SK-N-SH treated with all-trans-retinoic acid at 6 μM for 48 hours (cell line): Measurements from ENCODE around the gene PPP1R16B.

Experiments used
- ATAC-seq: fragments of 200-7000 bp; cut with Tn5 transposase; 3 replicates; pipeline ENCODE4 v1.9.1; 2020; ENCODE audit warnings: mild to moderate bottlenecking, moderate library complexity
- ARNTL ChIP-seq: fragments of 450-650 bp; formaldehyde crosslinking; IDR thresholded peaks from 2 replicates; pipeline ENCODE4 v1.5.0; 2020; ENCODE audit warnings: low read depth, mild to moderate bottlenecking, moderate library complexity, borderline replicate concordance
- BACH2 ChIP-seq: fragments of 250-450 bp; sonication (Bioruptor Pico); IDR thresholded peaks from 2 replicates; pipeline ENCODE4 v1.9.0; 2021; ENCODE audit warnings: mild to moderate bottlenecking, borderline replicate concordance
- CSDC2 ChIP-seq: fragments of 250-450 bp; sonication (Bioruptor Pico); IDR thresholded peaks from 2 replicates; pipeline ENCODE4 v1.5.0; 2020; ENCODE audit warnings: mild to moderate bottlenecking, moderate library complexity
- GLIS3 ChIP-seq: fragments of 250-450 bp; sonication (Bioruptor Pico); IDR thresholded peaks from 2 replicates; pipeline ENCODE4 v1.5.0; 2020; ENCODE audit warnings: mild to moderate bottlenecking, moderate library complexity
- ISL1 ChIP-seq: fragments of 250-450 bp; sonication (Bioruptor Pico); IDR thresholded peaks from 2 replicates; pipeline ENCODE4 v2.1.2; 2022; ENCODE audit warnings: mild to moderate bottlenecking, moderate library complexity
- OSR1 ChIP-seq: fragments of 250-450 bp; sonication (Bioruptor Pico); IDR thresholded peaks from 2 replicates; pipeline ENCODE4 v1.8.0; 2022; ENCODE audit warnings: moderate library complexity, mild to moderate bottlenecking, inconsistent platforms
- RARB ChIP-seq: fragments of 250-450 bp; sonication (Bioruptor Pico); IDR thresholded peaks from 2 replicates; pipeline ENCODE4 v1.8.0; 2021; ENCODE audit warnings: mild to moderate bottlenecking, moderate library complexity
- SNAI2 ChIP-seq: fragments of 250-450 bp; sonication (Bioruptor Pico); IDR thresholded peaks from 2 replicates; pipeline ENCODE4 v1.5.0; 2020; ENCODE audit warnings: mild to moderate bottlenecking, moderate library complexity
- TCF4 ChIP-seq: fragments of 250-450 bp; sonication (Bioruptor Pico); IDR thresholded peaks from 2 replicates; pipeline ENCODE4 v1.8.0; 2021; ENCODE audit warnings: mild to moderate bottlenecking, moderate library complexity, borderline replicate concordance
- TOX ChIP-seq: fragments of 250-450 bp; sonication (Bioruptor Pico); IDR thresholded peaks from 2 replicates; pipeline ENCODE4 v1.8.0; 2021; ENCODE audit warnings: mild to moderate bottlenecking, moderate library complexity, borderline replicate concordance
- ZFP3 ChIP-seq: fragments of 250-450 bp; sonication (Bioruptor Pico); IDR thresholded peaks from 2 replicates; pipeline ENCODE4 v1.5.0; 2020; ENCODE audit warnings: mild to moderate bottlenecking, moderate library complexity
- ZNF565 ChIP-seq: fragments of 450-650 bp; formaldehyde crosslinking; conservative IDR thresholded peaks from 2 replicates; pipeline ENCODE4 v1.5.0; 2020; ENCODE audit warnings: low read depth, mild to moderate bottlenecking, moderate library complexity
- ZNF8 ChIP-seq: fragments of 450-650 bp; formaldehyde crosslinking; IDR thresholded peaks from 2 replicates; pipeline ENCODE4 v1.5.0; 2020; ENCODE audit warnings: mild to moderate bottlenecking, moderate library complexity
- TF ChIP-seq, protein P1 (sequence below): fragments of 250-450 bp; sonication (Bioruptor Pico); IDR thresholded peaks from 2 replicates; pipeline ENCODE4 v1.8.0; 2021; ENCODE audit warnings: low read depth, mild to moderate bottlenecking, moderate library complexity, borderline replicate concordance
- TF ChIP-seq, protein P2 (sequence below): fragments of 250-450 bp; sonication (Bioruptor Pico); IDR thresholded peaks from 2 replicates; pipeline ENCODE4 v1.5.1; 2020; ENCODE audit warnings: low read depth, mild to moderate bottlenecking, moderate library complexity
- TF ChIP-seq, protein P3 (sequence below): fragments of 250-450 bp; sonication (Bioruptor Pico); IDR thresholded peaks from 2 replicates; pipeline ENCODE4 v1.8.0; 2020; ENCODE audit warnings: mild to moderate bottlenecking, moderate library complexity, borderline replicate concordance
- TF ChIP-seq, protein P4 (sequence below): fragments of 250-450 bp; sonication (Bioruptor Pico); IDR thresholded peaks from 2 replicates; pipeline ENCODE4 v1.5.0; 2020; ENCODE audit warnings: mild to moderate bottlenecking, moderate library complexity

PPP1R16B gene

DNA sequence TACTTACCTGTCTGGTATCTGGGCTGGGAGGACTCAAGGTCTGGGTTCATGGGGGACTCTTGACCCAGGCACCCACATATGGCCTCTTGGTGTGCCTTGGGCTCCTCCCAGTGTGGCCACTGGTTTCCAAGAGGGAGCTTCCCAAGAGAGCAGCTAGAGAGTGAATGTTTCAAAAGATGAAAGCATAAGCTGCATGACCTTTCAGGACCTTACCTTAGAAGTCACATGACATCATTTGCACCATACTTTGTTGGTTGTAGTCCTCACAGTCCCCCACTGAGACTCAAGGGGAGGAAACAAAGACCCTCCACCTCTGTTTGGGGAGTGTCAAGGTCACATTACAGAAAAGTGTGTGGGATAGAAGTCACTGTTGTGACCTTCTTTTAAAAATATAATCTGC is 43.3 kb upstream of the PPP1R16B start (continued):
- TF ChIP-seq, protein P1, sequence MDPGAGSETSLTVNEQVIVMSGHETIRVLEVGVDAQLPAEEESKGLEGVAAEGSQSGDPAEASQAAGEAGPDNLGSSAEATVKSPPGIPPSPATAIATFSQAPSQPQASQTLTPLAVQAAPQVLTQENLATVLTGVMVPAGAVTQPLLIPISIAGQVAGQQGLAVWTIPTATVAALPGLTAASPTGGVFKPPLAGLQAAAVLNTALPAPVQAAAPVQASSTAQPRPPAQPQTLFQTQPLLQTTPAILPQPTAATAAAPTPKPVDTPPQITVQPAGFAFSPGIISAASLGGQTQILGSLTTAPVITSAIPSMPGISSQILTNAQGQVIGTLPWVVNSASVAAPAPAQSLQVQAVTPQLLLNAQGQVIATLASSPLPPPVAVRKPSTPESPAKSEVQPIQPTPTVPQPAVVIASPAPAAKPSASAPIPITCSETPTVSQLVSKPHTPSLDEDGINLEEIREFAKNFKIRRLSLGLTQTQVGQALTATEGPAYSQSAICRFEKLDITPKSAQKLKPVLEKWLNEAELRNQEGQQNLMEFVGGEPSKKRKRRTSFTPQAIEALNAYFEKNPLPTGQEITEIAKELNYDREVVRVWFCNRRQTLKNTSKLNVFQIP (CRISPR knock-in tag) = no peak
- TF ChIP-seq ISL1 (CRISPR knock-in tag) (no peak), OSR1 (CRISPR knock-in tag) (no peak)

DNA sequence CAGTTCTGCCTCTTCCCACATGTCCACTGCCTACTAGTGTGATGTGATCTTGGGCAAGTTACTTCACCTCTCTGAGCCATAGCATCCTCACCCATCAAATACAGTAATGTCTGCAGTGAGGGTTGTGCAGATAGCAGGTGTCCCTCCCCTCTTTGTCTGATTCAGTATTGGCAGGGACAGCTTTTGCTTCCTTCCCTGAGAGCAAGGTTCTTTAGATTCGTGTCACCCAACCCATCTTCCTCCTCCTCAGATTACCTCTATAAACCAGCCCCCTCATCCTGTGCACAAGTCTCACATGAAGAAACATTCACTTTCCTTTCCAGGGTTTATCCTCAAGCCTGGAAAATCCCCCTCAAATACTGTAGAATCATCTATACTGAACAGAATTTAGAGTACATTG is 41.9 kb upstream of the PPP1R16B start:
- no peak for ATAC-seq
- TF ChIP-seq ZNF565 (no peak), ISL1 (CRISPR knock-in tag) (no peak), BACH2 (CRISPR knock-in tag) (no peak), CSDC2 (CRISPR knock-in tag) (no peak), GLIS3 (no peak), ZFP3 (CRISPR knock-in tag) (no peak), TOX (CRISPR knock-in tag) (no peak), TCF4 (no peak), OSR1 (CRISPR knock-in tag) (no peak), SNAI2 (CRISPR knock-in tag) (no peak), ZNF8 (CRISPR knock-in tag) (no peak)
- TF ChIP-seq, protein P1 (CRISPR knock-in tag) = no peak
- TF ChIP-seq, protein P2, sequence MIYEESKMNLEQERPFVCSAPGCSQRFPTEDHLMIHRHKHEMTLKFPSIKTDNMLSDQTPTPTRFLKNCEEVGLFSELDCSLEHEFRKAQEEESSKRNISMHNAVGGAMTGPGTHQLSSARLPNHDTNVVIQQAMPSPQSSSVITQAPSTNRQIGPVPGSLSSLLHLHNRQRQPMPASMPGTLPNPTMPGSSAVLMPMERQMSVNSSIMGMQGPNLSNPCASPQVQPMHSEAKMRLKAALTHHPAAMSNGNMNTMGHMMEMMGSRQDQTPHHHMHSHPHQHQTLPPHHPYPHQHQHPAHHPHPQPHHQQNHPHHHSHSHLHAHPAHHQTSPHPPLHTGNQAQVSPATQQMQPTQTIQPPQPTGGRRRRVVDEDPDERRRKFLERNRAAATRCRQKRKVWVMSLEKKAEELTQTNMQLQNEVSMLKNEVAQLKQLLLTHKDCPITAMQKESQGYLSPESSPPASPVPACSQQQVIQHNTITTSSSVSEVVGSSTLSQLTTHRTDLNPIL (CRISPR knock-in tag) = no peak
- TF ChIP-seq, protein P3, sequence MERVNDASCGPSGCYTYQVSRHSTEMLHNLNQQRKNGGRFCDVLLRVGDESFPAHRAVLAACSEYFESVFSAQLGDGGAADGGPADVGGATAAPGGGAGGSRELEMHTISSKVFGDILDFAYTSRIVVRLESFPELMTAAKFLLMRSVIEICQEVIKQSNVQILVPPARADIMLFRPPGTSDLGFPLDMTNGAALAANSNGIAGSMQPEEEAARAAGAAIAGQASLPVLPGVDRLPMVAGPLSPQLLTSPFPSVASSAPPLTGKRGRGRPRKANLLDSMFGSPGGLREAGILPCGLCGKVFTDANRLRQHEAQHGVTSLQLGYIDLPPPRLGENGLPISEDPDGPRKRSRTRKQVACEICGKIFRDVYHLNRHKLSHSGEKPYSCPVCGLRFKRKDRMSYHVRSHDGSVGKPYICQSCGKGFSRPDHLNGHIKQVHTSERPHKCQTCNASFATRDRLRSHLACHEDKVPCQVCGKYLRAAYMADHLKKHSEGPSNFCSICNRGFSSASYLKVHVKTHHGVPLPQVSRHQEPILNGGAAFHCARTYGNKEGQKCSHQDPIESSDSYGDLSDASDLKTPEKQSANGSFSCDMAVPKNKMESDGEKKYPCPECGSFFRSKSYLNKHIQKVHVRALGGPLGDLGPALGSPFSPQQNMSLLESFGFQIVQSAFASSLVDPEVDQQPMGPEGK (CRISPR knock-in tag) = no peak
- TF ChIP-seq, all 23 proteins: peak for 0

DNA sequence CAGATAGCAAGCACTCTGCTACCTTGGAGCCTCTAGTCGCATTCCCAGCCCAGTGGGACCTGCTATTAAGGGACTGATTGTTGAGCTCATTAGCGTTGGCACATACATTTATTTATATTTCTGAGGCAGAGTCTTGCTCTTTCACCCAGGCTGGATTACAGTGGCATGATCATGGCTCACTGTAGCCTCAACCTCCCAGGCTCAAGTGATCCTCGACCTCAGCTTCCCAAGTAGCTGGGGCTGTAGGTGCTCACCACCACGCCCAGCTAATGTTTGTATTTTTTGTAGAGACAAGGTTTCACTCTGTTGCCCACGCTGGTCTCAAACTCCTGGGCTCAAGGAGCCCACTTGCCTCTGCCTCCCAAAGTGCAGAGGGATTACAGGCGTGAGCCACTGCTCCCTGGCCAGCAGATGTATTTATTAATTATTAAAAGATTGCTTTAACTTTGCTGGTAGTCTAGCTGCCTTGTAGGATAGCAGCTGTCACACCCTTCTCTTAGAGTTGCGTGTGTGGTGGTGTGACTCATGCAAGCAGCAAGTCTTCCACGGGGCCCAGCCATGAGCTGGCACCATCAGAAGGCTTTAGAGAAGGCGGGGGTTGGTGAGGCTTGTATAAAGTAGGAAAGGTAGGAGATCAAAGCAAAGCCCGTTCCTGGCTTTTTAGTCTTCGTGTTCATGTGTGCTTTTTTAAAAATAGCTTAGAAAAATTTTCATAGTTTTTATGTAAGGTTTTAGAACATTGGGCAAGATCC is 40.8 kb upstream of the PPP1R16B start:
- TF ChIP-seq TOX (CRISPR knock-in tag) = no peak
- no peak for TF ChIP-seq BACH2 (CRISPR knock-in tag)
- peak; percentile 98 for ATAC-seq

DNA sequence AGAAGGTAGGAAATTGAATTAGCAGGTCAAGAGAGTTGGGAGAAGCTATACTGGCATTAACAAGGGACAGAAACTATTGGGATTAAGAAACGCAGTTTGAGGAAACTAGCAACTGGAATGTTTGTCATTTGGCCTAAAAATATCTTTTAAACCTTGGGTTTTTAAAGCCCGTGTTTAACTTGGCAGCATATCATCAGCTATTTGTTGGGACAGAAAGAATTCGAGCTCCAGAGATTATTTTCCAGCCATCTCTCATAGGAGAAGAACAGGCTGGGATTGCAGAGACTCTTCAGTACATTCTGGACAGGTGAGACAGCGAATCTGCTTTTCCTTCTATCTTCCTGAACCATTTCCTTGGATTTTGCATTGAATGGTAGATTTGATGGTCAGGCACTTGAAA is 39.4 kb upstream of the PPP1R16B start:
- no peak for ATAC-seq
- TF ChIP-seq, protein P4, sequence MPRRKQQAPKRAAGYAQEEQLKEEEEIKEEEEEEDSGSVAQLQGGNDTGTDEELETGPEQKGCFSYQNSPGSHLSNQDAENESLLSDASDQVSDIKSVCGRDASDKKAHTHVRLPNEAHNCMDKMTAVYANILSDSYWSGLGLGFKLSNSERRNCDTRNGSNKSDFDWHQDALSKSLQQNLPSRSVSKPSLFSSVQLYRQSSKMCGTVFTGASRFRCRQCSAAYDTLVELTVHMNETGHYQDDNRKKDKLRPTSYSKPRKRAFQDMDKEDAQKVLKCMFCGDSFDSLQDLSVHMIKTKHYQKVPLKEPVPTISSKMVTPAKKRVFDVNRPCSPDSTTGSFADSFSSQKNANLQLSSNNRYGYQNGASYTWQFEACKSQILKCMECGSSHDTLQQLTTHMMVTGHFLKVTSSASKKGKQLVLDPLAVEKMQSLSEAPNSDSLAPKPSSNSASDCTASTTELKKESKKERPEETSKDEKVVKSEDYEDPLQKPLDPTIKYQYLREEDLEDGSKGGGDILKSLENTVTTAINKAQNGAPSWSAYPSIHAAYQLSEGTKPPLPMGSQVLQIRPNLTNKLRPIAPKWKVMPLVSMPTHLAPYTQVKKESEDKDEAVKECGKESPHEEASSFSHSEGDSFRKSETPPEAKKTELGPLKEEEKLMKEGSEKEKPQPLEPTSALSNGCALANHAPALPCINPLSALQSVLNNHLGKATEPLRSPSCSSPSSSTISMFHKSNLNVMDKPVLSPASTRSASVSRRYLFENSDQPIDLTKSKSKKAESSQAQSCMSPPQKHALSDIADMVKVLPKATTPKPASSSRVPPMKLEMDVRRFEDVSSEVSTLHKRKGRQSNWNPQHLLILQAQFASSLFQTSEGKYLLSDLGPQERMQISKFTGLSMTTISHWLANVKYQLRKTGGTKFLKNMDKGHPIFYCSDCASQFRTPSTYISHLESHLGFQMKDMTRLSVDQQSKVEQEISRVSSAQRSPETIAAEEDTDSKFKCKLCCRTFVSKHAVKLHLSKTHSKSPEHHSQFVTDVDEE (CRISPR knock-in tag) = no peak
- TF ChIP-seq ARNTL (CRISPR knock-in tag) (no peak), ZFP3 (CRISPR knock-in tag) (no peak), RARB (CRISPR knock-in tag) (no peak), GLIS3 (no peak), ZNF565 (no peak), TOX (CRISPR knock-in tag) (no peak), OSR1 (CRISPR knock-in tag) (no peak)
- TF ChIP-seq, all 23 proteins: peak for 0
